HG02973 (cell line): ENCODE results near the gene SLC6A1.

ENCODE experiments used
- ATAC-seq: cut with Tn5 transposase; IDR thresholded peaks from one replicate; pipeline ENCODE4 v1.9.1; 2021; ENCODE audit warnings: moderate library complexity; ENCODE audit not compliant: unreplicated experiment

Gene SLC6A1

GRCh38 chr3:10992017-10992942 is at the start of gene SLC6A1:
Gene SLC6A1, plus strand, starts transcription at chr3:10992748. Its CDS starts 24,464 bp downstream, at chr3:11017212.
- ATAC-seq, result no peak

- no peak for ATAC-seq
Observed at GRCh38 chr3:10944866-10945265, 47.7 kb upstream of the SLC6A1 start.

GRCh38 chr3:10945683-10946287 is 46.8 kb upstream of the SLC6A1 start:
- peak; percentile 50 for ATAC-seq

- ATAC-seq, result no peak
Observed at GRCh38 chr3:10946526-10946925, 46.0 kb upstream of the SLC6A1 start.

GRCh38 chr3:10948326-10948725 is 44.2 kb upstream of the SLC6A1 start:
- ATAC-seq, result no peak

GRCh38 chr3:10949197-10949596 is 43.4 kb upstream of the SLC6A1 start:
- ATAC-seq, result no peak

GRCh38 chr3:10950476-10951294 is 41.9 kb upstream of the SLC6A1 start:
- no peak for ATAC-seq

GRCh38 chr3:10951295-10951926 is 41.1 kb upstream of the SLC6A1 start:
- ATAC-seq, result no peak

- ATAC-seq, result no peak
Observed at GRCh38 chr3:10952525-10952924, 40.0 kb upstream of the SLC6A1 start.

- no peak for ATAC-seq
Observed at GRCh38 chr3:10954740-10955139, 37.8 kb upstream of the SLC6A1 start.

GRCh38 chr3:10955711-10956453 is 36.7 kb upstream of the SLC6A1 start:
- ATAC-seq, result no peak

GRCh38 chr3:10956531-10956930 is 36.0 kb upstream of the SLC6A1 start:
- no peak for ATAC-seq

- ATAC-seq, result no peak
Observed at GRCh38 chr3:10956986-10957385, 35.6 kb upstream of the SLC6A1 start.

GRCh38 chr3:10957976-10958749 is 34.4 kb upstream of the SLC6A1 start:
- no peak for ATAC-seq

GRCh38 chr3:10960255-10960654 is 32.3 kb upstream of the SLC6A1 start:
- no peak for ATAC-seq

- no peak for ATAC-seq
Observed at GRCh38 chr3:10961921-10962320, 30.6 kb upstream of the SLC6A1 start.

- ATAC-seq, result no peak
Observed at GRCh38 chr3:10962481-10963036, 30.0 kb upstream of the SLC6A1 start.

- no peak for ATAC-seq
Observed at GRCh38 chr3:10964537-10965167, 27.9 kb upstream of the SLC6A1 start.

GRCh38 chr3:10968401-10968800 is 24.1 kb upstream of the SLC6A1 start:
- ATAC-seq, result no peak
